NCI-H2081 treated with DMSO at 0.1 percent for 48 hours (cell line): Measurements from ENCODE around the gene SDK2.

Source experiments
- DNase-seq: peaks from one replicate; lab custom pipeline; 2025; lab: John Stamatoyannopoulos, UW

SDK2 gene

DNA sequence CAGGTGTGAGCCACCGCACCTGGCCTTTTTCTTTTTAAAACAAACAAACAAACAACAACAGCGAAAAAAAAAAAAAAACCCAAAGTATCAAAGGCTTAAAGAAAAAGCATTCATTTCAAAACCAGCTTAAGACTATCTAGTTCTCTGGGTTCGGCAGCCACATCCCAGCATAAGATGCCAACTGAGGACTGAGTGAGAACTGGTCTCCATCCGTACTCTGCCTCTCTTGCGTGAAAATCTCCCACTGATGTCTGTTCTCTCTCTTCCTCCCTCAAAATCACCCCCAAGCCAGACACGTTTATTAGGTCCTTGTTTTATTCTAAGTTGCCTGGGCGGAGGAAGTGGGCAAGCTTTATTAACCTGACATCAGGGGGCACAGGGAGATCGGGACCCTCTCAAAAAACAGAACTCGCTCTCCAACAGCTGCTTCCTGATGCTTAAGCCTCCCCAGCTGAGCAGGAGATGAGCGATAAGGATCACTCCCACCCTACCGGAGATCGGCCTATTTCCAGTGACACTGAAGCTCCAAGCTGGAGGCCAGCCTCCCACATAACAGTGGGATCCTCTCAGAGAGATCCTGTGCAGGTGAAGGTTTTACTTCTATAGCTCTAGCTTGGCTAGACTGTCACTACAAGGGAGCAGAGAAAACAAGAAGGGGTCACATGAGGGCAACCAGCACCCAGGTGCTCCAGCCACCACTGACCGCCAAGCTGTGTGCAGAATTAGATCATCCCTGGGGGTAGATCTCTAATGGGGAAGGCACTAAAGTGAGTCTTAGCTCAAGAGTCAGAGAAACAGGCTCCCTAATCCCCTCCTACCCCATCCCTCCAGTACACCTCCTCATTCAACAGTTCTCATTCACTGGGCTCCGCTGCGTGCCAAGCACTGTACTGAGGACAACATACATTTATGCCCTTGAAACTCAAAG lies 346.0 kb downstream of the SDK2 start:
- DNase-seq, result no peak

- DNase-seq, result no peak
These were observed 350.7 kb downstream of the SDK2 start for GRCh38 chr17:73293480-73293911.

DNA sequence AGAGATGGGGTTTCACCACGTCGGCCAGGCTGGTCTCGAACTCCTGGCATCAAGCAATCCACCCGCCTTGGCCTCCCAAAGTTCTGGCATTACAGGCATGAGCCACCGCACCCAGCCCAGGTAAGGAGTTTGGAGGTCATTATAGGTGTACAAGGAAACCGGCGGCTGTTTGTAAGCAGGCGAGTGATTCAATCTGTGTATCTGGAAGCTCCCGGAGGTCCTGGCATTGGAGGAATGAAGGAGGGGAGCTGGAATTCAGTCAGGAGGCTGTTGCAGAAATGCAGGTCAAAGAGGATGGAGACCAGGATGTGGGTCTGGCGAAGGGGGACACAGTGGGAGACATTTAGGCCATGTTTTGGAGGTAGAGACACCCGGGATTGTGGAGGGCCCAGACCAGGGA lies 351.2 kb downstream of the SDK2 start:
- no peak for DNase-seq

- DNase-seq, result no peak
These were observed 352.2 kb downstream of the SDK2 start for GRCh38 chr17:73292031-73292531.

DNA sequence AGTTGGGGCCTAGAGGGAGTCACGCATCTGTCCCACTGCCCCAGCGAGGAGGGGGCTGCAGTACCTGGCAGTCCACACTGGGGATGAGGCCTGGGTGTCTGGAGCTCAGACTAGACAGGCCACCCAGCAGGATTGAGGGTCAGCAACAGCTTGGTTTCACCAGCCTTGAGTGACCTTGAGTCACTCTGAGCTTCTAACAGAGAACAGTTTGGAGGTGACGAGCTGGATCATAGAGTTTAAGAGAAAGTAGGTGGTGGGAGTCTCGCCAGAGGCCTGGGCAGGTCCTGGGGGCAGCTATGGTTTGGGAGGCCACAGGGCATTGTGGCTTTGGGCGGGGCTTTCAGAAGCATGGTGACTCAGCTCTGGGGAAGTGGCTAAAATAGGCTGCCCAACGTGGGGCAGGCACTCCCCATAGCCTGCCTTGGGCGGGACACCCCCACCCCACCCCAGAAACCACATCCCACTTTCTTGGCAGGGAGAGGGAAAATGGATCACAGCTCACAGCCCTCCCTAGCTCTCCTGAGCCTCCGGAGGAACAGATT lies 352.9 kb downstream of the SDK2 start:
- no peak for DNase-seq

DNA sequence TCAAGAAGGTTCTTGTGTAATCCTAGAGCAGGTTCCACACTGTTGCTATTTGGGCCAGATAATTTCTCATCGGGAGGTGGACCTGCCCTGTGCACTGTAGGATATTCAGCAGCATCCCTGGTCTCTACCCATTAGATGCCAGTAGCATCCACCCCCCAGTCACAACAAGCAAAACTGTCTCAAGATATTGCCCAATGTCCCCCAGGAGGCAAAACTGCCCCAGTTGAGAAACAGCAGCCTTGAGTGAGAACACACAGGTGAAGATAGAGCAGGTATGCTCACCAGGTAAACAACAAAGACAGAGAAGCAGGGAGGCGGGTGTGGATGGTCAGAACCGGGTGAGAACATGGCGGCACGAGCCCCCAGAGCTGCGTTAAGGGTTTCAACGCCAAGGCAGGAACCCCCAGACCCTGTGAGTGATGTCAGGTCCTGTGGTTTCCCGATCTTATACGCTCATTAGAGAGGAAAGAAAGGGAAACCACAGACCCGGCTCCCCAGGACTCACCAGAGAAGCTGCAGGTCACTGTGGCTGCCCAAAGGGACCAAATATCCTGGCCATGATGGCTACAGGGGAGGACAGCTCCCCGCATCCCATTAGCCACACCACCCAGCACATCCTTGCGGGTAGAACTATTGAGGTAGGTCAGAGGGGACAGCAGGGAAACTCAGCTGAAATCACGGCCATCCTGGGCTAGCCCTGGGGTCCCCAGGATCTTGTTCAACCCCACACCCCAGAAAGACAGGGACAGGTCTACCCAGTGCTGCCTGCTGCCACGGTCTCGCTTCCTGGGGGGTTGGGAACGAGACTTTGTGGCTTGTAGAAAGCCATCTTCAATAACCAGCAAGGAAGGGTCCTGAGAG lies 353.6 kb downstream of the SDK2 start:
- DNase-seq, result no peak

DNA sequence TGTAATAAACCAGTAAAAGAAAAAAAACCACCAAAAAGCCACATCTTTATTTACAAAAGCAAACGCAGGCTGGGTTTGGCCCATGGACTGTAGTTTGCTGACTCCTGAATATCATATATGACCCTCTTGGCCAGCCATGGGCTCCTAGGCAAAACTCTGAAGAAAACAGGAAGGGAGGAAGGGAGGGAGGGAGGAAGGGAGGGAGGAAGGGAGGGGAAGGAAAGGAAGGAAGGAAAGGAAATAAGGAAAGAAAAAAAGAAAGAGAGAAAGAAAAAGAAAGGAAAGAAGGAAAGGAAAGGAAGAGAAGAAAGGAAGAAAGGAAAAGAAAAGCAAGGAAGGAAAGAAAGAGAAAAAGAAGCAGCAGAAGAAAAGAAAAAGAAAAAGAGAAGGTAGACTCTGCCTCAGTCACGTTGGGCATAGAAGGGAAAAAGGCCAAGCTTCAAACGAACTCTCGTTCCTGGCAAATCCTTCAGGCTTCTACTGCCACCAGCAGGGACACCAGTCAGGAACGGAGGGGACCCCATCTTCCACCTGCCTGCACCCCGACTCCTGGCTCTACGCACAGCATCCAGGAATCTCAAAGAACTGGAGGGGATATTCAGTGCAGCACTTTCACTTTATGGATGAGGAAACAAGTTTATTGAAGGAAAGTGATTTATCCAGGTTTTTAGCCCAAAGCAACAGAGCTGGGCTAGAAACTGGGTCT lies 354.5 kb downstream of the SDK2 start:
- no peak for DNase-seq

DNA sequence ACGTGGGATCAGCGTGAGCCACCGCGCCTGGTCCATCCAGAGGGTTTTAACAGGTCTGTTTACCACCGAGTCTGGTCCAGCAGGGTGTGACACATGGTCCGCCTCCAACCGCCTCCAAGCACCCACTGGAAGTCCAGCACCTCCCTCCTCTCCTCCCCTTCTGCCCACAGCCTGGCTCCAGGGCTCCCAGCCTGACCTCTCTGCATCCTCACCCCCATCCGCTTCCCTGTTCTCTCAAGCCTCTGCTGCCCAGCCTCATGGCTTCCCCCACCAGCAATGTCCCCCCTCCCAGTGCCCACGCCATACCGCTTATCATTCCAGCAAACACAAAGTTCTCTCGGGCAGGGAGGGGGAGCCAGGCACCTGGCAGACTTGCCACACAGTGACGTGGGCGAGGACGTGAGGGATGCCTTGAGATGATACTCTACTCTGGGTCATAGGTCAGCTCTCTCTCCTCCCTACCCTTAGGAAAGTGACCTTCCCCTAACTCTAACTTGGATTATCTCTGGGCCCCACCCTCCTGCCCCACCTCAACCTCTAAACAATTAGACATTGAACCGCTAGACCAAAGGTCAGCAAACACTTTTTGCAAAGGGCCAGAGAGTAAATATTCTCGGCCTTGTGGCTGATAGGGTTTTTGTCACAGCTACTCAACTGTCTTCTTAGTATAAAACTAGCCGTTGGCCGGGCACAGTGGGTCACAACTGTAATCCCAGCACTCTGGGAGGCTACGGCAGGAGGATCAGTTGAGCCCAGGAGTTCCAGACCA lies 355.5 kb downstream of the SDK2 start:
- no peak for DNase-seq

GRCh38 chr17:73286863-73287296 lies 357.4 kb downstream of the SDK2 start:
- DNase-seq, result no peak

- DNase-seq, result no peak
These were observed 358.1 kb downstream of the SDK2 start for GRCh38 chr17:73285916-73286862.

- DNase-seq, result no peak
These were observed 358.7 kb downstream of the SDK2 start for GRCh38 chr17:73285603-73285908.

DNA sequence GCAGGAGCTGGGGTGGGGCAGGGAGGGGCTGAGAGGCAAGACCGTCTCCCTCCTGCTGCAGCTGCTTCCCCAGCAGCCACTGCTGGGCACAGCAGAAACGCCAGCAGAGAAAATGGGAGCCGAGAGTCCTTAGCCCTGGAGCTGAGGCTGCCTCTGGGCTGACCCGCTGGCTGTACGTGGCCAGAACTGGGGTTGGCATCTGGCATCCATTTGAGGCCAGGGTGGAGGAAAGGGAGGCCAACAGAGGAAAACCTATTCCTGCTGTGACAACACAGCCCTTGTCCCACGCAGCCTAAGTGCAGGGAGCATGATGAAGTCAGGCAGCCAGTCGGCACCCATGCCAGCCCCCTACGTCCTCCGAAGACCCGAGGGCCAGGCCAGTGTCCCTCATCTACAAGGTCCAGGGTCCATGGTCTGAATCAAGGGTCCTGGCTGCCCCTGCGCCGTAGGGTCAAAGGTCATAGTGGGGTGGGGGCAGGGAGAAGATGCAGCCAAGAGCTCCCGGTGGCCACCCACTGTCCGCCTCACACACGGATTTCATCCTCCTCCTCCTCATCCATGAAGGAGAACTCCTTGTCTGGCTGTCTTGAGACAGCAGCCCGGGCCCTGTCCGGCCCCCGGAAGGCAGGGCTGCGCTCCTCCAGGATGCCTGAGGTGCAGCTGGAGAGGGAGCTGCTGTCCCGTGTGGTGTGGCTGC lies 359.2 kb downstream of the SDK2 start:
- DNase-seq, result no peak
